ENCODE measurements around the gene PLEKHA6.

- TF ChIP-seq, protein P1, sequence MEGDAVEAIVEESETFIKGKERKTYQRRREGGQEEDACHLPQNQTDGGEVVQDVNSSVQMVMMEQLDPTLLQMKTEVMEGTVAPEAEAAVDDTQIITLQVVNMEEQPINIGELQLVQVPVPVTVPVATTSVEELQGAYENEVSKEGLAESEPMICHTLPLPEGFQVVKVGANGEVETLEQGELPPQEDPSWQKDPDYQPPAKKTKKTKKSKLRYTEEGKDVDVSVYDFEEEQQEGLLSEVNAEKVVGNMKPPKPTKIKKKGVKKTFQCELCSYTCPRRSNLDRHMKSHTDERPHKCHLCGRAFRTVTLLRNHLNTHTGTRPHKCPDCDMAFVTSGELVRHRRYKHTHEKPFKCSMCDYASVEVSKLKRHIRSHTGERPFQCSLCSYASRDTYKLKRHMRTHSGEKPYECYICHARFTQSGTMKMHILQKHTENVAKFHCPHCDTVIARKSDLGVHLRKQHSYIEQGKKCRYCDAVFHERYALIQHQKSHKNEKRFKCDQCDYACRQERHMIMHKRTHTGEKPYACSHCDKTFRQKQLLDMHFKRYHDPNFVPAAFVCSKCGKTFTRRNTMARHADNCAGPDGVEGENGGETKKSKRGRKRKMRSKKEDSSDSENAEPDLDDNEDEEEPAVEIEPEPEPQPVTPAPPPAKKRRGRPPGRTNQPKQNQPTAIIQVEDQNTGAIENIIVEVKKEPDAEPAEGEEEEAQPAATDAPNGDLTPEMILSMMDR (IDR thresholded peaks at IDR 0.05) = no peak
- TF ChIP-seq POLR2A (IDR thresholded peaks at IDR 0.05) = no peak
Measured at GRCh38 chr1:204408602-204409001, 48.9 kb upstream of the PLEKHA6 start.
